ENCODE measurements around the gene LMO1. TPM values are rescaled to one million over a fixed set of nuclear protein-coding genes. Genes with fewer than 3 reads are reported as not detected.
A peak's percentile ranks its signal among the peaks of the same experiment; 100 is the strongest.

LMO1 gene
- total RNA-seq, 1 donor from 2014 or later = not detected

DNA sequence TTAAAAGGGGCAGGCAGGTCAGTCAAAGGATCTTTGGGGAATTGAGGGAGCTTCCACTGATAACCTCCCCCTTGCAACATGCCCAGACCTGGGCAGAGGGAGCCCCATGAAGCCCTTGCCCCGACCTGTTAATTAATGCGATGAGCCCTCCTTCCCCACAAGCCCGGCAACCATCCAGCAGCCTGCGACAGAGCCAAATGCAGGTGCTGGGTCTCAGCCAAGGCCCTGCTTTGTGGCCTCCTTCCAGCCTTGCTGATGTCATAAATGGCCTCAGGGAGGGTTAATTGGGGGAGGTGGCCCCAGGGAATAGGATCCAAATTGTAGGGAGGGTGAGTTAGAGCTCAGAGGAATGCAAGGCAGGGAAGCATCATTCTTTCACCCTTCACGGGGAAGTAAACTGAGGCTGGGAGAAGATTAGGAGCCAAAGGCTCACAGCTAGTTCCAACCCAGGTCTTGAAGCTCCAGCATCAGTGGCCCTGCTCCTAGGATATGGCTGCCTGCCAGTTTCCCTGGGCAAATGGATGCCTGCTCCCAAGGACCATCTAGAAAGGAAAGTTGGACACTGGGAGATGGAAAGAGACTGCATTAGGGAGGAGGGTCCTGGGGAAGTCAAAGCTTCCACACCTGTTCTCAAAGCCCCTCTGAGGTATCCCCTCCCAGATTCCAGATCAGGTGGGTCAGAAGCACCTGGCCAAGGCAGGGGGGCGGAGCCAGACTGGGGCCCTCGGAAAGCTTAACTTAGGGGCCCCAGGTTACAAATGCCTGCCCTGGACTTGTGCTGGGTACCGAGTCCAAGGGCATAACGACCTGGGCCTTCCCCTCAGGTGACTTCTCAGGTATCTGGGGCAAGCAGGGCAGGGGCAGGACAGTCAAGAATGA, 34.1 kb downstream of the LMO1 start:
- no peak for DNase-seq (ENCODE audit: low read depth)

DNA sequence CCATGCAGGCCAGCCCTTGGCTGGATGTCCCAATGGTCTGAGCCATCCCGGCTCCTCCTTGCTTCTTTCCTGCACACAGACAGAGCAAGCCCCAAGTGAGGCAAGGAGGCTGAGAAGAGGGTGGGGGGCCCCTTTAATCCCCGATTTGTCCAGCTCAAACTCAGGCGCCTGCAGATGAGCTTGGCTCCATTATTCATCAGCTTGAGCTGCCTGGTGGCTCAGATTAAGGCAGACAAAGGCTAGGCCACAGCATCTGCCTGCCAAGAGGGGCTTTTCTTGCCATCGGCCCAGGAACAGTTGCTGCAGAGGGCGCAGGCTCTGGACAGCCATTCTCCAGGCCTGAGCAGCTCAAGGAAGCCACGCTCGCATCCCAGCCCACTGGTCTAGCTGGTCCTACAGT, 35.4 kb downstream of the LMO1 start:
- DNase-seq (ENCODE audit: low read depth) = no peak

DNA sequence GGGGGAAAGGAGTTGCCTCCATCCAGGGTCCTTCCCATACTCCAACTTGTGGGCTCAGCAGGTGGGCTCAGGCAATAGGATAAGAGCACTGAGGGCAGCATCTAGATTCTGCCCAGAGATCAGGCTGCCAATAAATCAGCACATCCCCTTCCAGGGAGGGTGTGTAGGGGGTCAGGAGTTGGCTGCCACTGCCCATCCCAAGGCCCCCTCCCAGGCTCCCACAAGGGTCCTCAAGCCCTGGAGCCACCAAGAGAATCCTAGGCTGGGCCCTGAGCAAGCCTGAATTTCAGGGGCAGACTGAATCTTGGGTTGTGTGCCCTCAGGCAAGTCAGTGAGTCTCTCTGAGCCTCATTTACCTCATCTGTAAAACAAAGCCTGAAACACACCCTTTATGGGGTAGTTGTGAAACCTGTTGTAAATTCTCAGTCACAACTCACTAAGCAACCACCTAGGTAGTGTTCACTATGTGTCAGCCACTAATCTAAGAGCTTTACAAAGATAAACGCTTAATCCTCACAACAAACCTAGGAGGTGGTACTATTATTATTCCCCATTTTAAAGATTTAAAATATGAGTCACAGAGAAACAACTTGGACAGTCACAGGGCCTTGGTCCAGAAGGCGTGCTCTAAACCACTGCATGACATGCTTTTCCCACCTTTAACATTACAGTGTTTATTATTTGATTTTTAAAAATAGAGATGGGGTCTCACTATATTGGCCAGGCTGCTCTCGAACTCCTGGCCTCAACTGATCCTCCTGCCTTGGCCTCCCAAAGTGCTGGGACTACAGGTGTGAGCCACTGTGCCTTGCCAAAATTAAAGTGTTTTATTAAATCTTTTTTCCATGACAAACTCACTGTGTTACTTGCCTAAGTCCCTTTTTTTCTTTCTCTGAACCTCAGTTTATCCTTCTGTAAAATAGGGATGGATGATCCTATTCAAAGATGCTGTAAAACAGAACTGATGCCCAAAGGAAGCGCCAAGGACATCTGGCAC, 36.2 kb downstream of the LMO1 start:
- DNase-seq (ENCODE audit: low read depth) = no peak

DNA sequence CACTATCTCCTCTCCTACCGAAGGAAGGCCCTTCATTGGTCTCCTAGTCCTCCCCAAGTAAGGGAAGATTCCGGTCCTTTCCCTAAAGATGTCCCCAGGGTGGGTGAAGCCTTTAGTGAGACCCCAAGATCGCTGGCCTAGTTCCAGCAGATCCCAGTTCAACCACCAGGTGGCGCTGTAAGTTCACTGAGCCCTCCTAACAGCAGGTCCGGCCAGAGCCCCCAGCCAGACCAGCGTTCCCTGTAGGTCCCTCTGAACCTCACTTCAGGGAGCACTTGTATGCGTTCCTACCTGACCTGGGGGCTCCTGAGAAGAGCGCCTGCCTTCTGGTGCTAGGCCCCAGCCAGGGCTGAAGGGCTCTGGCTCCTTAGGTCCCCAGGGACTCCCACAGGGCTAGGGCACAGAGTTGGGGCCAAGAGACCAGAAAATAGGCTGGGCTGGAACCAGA, 38.1 kb downstream of the LMO1 start:
- DNase-seq (ENCODE audit: low read depth) = peak; percentile 59

DNA sequence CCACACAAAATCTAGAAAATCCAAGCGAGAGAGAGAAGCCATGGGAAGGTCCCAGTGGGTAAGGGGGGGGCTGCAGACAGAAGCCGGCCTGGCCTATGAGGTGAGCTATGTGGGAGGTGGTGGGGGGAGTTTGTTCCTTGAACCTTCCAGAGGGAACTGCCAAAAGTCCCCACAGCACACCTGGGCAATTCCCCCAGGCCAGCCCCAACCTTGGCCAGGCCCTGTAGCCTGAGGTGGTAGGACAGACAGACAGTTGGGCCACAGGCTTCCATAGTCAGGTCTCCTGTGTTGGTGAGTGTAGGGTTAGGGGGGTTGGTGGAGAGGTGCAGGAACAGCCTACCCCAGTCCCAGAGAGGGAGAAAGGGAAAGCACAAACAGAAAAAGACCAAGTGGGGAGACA, 39.0 kb downstream of the LMO1 start:
- no peak for DNase-seq (ENCODE audit: low read depth)

DNA sequence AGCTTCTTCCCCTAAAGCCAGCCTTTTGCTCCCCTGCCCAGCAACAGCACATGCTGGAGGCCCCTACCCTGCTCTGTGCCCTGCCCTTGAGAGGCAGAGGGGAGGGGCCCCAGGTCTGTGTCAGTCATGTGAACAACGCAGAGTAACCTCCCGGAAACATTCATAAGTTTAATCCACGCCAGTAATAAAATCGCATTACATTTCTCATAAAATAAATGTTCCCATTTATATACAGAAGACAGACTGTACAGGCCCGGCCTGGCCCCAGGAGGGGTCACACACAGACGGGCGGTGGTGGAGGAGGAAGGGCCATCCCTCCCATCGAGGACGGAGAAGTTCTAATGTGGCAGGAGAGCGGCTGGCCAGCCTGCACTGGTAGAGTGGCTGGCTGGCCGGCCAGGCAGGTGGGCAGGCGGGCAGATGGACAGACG, 39.5 kb downstream of the LMO1 start:
- no peak for DNase-seq (ENCODE audit: low read depth)

DNA sequence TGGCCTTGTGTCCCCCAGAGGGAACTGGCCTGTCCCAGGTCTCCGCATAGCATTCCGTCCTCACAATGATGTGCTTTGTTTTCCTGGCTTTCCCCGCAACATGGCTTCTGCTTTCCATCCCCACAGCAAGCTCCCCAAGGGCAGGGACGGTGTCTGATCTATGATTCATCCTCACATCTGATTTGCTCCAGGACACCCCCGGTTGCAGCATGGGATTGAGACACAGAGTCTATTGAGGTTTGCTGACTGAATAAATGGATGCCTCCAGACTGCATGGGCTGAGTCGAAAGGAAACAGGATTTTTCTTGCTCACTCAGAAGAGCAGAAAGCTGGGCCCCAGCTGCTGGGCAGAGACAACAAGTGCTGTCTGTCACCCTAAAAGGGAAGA, 40.2 kb downstream of the LMO1 start:
- no peak for DNase-seq (ENCODE audit: low read depth)

DNA sequence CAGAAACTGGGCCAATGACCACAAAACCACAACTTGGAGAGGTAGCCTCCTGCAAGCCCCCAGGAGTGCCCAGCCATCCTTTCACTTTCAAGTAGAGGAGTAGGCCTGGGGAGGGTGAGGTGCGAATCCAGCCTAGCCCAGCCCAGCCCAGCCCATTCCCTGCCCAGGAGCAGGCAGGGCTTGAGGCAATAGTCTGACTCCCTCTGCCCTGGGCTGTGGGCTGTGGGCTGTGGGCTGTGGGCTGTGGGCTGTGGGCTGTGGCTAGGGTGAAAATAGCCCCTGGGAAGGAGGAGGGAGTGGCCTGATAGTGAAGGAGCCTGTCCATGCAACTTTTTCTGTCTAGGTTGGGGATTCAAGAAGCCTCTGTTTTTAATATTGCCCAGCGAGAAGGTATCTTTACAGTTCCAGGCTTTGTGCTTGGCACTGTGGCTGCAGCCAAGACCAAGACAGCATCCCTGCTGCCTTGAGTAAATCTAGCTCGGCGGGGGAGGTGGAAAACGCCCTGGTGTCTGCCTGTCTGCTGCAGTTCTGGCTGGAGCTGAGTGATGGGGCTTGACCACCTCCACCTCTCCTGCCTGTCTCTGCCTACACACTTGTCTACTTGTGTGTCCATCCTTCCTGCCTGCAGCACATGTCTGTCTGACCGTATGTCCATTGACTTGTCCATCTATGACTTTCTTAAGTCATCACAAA, 40.7 kb downstream of the LMO1 start:
- DNase-seq (ENCODE audit: low read depth) = peak; percentile 71

DNA sequence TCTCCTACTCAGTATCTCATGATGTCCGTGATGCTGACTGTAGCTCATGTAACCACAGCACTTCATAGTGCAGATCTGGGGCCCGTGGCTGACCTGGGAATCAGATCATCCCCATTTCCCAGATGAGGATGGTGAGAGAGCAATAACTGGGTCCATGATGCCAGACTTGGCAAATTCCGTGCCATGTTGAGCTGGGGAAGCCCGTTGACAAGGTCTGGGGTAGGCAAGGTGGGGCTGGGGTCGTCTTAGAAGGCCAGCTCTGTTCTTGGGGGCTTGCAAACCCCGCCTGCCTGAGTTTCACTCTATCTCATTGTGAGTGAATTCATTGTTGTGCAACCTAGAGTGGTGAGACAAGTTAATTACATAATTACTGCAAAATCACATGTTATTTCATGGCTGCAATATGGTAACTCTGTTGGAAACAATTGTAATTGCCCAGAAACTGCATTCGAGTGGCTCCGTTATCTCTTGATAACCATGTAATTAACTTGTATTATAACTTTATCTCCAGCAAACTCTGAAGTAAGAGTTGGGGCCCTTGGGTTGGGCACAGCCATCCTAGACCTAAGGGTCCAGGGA, 41.7 kb downstream of the LMO1 start:
- DNase-seq (ENCODE audit: low read depth) = no peak

DNA sequence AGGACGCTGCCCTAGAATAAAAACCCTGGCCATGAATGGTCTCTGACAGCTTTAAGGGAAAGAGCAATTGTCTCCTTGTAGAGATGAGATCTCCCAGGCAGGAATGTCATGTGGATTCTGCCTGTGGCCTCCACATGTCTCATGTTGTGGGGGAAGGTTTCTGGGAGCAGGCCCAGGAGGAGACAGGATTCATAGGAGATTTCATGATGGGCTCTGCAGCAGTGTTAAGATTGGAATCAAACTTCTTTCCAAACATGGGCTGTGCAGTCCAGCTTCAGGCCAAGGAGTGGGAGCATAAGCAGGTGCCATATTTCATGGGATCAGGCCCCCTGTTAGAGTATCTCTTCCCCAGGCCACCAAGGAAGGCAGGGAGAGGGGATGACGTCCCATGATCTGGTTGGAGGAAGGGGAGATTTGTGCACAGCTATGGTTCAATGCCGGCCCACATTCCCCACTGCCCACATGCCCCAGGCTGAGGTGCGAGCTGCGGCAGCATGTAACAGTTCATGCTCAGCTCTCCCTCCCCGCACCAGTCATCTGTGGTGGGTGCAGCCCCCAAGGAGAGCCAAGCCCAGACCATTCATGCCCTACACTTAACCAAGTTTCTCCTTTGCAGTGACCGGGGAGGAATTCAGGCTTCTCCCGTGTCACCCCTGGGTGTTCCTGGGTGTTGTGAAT, 42.5 kb downstream of the LMO1 start:
- DNase-seq (ENCODE audit: low read depth) = no peak

DNA sequence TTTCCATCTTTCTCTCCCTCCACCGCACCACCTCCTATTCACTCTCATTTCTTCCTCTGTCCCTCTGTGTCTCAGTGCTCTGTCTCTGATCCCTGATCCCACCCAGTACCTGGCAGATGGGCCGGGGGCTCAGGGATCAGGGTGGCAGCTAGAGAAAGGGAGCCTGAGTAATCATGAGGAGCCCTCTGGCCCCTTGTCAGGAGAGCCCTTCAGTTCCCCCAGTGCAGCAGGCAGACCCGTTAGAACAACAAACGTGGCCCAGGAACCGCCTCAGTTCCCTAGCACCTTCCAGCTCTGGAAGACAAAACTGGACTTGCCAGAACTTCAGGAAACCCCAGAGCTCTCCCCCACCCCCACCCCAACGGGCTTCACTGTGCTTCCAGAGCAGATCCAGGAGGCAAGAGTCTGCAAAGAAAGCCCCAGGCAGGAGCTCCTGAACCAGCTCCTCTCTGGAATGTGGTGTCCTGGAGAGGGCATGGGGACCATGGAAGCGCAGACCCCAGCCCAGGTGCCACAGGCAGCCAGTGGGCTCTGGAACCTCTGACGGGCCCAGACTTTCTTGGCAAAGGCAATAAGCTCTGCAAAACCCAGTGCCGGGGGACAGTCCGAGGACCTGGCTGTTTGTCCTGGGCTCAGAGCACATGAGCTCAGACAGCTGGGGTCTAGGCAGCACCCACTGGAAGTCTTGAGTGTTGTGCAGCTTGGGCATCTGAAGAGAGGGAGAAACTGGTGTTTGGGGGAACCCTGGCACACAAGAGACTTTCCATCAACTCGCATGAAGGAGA, 43.2 kb downstream of the LMO1 start:
- DNase-seq (ENCODE audit: low read depth) = no peak

DNA sequence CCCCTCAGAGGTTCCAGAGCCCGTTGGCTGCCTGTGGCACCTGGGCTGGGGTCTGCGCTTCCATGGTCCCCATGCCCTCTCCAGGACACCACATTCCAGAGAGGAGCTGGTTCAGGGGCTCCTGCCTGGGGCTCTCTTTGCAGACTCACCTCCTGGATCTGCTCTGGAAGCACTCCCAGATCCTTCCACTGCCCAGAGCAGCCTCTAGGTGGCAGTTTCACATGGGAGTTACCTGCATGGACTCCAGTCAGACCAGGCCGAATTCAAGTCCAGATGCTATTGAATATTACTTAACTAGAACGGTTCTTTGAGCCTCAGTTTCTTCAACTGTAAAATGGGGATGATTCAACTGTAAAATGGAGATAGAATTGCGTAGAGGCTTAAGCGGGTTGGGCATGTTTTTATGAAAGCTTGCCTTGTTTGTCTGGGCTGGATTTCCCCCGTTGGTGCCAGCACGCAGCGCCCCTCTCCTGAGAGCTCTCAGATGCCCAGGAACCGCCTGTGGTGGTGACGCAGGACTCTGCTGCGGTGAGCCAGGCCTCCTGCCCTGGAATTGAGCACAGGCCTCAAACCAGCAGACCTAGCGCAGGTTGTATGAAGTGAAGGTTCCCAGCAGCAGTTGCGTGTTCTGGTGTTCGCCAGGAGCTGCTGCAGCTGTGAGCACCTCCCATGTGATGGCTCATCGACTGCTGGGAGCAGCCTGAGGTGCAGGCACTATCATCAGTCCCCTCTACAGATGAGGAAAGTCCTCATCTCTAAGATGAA, 44.2 kb downstream of the LMO1 start:
- DNase-seq (ENCODE audit: low read depth) = peak; percentile 44

DNA sequence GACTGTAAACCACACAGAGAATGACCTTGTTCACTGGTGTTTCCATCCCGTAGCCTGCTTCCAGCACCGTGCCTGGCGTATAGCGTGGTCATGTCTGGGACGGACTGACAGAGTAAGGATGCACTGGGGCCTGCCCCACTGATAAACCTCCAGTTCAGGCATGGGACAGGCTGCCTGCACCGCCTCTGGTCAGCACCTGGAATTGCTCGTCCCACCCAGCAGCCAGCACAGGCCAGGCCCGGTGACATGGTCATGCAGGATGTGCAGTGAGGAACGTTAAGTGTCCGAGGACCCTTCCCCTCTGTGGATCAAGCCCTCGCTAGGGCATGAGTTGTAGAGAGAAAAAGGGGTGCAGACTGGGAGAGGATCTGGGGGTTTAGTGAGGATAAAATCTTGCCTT, 44.8 kb downstream of the LMO1 start:
- no peak for DNase-seq (ENCODE audit: low read depth)

DNA sequence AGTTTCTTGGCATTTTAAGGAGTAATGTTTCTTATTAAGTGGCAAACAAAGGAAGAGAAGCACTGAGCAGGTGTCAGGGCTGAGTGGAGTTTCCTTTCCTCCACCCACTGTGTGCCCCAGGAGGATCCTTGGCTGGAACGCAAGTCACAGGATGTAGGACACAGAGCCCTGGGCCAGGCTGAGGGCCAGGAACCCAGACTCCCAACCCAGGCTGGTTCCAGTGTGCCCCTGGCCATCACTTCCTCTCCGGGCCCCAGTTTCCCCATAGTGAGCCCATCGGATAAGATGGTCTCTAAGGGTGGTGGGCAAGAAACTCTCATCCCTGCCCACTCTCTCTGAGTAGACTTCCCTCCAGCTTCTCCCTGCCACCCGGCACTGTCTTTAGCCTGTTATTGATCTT, 45.3 kb downstream of the LMO1 start:
- no peak for DNase-seq (ENCODE audit: low read depth)

DNA sequence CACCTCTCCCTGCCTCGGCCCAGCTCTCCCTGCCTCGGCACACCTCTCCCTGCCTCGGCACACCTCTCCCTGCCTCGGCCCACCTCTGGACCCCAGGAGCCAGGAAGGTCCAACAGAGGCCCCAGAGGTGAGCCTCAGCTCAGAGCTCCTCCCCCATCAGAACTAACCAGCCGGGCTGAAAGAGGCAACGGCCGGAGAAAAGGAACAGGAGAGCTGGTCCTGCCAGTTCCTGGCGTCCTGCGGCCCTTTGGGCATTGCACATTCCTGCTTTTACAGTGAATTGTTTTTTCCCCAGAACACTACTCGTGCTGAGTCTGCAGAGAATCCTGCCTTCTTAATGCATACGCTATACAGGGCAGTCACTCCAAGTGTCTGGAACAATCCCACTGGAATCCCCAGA, 45.8 kb downstream of the LMO1 start:
- no peak for DNase-seq (ENCODE audit: low read depth)

DNA sequence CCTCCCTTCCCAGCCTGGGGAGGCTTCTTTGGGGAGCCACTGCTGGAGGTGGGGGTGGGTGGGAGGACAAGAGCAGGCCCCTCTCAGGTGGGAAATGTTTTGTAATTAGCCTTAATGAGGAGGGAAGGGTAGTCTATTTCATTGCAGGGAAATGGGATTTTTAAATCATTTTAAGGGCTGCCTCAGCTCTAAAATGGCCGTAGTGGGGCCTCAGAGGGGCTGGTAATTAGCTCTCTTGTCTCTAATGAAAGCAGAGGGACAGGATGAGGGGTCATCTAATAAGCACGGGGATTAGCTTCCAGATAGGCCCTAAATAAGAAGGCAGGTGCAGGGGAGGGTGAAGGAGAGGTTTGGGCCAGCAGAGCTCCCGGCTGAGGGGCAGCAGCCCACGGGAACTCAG, 46.5 kb downstream of the LMO1 start:
- DNase-seq (ENCODE audit: low read depth) = no peak

DNA sequence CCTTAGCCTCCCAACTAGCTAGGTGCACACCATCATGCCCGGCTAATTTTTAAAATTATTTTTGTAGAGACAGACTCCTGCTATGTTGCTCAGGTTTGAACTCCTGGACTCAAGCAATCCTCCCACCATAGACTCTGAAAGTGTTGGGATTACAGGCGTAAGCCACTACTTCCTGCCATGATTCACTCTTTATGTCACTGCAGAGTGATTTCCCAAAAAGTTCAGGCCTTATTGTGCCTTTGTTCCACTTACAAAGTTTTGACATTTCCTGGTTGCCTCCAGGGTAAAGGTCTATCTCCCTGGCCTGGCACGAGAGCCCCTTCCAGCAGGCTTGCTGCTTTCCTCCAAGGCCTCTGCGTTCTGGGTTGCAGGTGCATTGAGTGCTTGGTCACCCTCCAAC, 50.3 kb downstream of the LMO1 start:
- no peak for DNase-seq (ENCODE audit: low read depth)

DNA sequence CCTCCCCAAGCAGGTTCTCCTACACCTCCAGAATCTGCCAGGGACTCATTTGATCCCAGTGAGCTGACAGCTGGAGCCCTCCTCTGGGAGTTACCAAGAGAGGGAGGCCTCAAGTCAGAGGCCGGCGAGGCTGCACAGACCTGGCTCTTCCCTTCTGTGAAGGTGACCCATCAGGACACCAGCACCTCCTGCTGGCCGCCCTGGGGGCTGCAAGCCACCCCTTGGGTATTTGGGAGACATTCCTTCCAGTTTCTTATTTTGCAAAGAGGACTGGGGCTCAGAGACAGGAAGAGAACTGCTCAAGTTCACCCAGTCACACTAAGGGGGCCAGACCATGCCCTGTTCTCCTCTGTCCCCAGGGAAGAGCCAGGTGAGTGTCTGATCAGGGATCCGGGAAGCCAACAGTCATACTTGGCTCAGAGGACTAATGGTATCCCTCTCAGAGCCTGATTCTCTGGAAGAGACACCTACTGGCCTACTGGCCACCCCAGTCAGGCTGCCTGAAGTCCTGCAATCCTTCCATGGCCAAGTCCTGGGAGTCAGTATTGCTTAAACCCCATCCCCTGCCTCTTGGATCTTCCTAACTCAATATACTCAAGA, 54.4 kb downstream of the LMO1 start:
- DNase-seq (ENCODE audit: low read depth) = no peak

Data from myocyte (in vitro differentiated cells).